HG02759 (cell line): ENCODE results near the gene LRIT2.

ENCODE experiments used
- ATAC-seq: cut with Tn5 transposase; IDR thresholded peaks from one replicate; pipeline ENCODE4 v1.9.1; 2021; ENCODE audit warnings: mild to moderate bottlenecking, moderate library complexity; ENCODE audit not compliant: unreplicated experiment

Gene LRIT2, protein sequence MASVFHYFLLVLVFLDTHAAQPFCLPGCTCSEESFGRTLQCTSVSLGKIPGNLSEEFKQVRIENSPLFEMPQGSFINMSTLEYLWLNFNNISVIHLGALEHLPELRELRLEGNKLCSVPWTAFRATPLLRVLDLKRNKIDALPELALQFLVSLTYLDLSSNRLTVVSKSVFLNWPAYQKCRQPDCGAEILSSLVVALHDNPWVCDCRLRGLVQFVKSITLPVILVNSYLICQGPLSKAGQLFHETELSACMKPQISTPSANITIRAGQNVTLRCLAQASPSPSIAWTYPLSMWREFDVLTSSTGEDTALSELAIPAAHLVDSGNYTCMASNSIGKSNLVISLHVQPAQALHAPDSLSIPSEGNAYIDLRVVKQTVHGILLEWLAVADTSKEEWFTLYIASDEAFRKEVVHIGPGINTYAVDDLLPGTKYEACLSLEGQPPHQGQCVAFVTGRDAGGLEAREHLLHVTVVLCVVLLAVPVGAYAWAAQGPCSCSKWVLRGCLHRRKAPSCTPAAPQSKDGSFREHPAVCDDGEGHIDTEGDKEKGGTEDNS

GRCh38 chr10:84225427-84226173, at the start of gene LRIT2:
Gene LRIT2 (minus strand): TSS chr10:84225544. CDS start chr10:84225520, 24 bp downstream.
- ATAC-seq = no peak

DNA sequence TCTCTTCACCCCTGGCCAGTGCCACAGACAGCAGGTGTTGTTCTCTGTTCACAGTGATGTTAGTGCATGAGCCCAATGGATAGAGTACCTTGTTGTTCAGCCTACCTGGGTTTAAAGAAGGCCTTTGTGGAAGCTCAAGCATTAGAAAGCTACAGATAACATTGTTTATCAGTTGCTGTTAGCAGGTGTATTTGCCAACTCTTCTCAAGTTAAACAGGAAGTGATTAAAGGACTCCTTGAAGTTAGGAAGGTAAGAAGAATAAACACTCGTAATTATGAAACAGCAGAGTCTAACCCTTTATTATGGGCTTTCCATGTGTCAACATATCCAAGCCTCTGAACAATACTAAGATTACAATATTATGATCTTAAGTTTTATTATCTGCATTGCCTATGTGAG, 45.4 kb upstream of the LRIT2 start:
- ATAC-seq = no peak

GRCh38 chr10:84269773-84270172, 44.4 kb upstream of the LRIT2 start:
- no peak for ATAC-seq

DNA sequence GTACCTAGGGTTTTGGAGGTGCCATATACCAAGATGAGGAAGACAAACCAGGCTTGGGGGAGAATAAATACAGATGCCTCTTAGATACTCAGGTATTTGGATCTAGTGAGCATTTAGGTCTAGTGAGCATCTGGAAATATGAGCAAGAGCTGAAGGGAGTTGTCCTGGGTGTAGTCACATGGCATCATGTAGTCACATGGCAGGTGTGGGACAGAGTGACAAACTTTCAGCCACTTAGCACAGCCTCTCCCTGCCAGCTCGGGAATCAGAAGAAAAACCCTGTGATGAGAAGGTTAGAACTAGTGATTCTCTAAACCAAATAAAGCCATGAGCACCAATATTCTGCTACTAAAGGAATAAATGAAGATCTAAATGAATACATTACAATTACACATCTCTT, 43.8 kb upstream of the LRIT2 start:
- no peak for ATAC-seq

- peak; percentile 43 for ATAC-seq
Measured at GRCh38 chr10:84267503-84268126, 42.3 kb upstream of the LRIT2 start.

DNA sequence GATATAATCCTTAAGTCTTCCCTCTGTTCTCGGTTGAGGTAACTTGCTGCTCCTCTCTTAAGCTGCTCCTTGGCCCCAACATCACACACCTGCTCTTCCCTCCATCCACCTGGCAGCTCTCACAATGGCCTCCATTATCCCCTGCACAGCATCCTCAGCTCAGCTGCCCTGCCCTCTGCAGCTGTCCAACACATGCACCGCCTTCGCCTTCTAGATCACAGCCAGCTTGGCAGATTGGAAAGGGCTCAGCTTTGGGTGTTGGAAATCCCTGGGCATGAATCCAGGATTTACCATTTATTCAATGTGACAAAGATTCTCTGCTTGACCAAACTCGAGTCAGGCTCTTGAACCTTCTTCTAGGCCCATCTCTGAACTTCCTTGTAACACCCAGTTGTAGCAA, 40.1 kb upstream of the LRIT2 start:
- no peak for ATAC-seq

DNA sequence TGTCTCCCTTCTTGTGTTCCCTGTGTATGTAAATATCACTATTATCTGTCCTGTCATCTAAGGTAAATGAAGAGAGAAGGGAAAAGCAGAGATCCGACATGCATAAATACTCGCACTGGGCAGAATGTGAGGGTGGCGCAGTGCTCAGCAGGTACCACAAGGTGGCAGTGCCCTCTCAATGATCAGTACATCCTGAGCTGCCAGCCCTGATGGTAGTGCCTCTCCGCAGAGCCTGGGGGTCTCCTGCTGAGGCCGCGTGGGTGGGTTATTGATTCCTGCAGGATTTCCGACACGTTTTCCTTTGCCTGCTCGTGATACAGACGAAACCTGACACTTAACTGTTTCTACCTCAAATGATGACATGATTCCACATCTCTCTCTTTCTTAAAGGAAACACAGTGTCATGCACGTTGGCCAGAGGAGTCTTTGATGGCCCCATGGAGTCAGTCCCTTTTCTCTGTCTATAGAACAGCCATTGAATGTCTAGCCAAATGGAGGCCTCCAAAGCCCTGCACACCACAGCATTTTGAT, 39.3 kb upstream of the LRIT2 start:
- peak; percentile 95 for ATAC-seq

DNA sequence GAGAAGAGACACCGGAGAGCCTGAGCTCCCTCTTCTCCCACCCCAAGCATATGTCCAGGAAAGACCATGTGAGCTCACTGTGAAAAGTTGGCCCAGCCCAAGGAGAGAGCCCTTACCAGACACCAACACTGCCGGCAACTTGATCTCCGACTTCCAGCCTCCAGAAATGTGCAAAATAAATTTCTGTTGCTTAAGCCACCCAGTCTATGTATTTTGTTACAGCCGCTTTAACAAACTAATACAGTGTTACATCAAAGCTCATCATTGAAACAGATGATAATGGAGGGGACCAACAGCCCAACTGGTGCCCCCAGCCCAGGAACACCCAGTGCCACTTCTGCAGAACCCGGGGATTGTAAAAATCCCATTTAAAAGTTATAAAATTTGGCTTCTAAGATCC, 38.4 kb upstream of the LRIT2 start:
- ATAC-seq = no peak

DNA sequence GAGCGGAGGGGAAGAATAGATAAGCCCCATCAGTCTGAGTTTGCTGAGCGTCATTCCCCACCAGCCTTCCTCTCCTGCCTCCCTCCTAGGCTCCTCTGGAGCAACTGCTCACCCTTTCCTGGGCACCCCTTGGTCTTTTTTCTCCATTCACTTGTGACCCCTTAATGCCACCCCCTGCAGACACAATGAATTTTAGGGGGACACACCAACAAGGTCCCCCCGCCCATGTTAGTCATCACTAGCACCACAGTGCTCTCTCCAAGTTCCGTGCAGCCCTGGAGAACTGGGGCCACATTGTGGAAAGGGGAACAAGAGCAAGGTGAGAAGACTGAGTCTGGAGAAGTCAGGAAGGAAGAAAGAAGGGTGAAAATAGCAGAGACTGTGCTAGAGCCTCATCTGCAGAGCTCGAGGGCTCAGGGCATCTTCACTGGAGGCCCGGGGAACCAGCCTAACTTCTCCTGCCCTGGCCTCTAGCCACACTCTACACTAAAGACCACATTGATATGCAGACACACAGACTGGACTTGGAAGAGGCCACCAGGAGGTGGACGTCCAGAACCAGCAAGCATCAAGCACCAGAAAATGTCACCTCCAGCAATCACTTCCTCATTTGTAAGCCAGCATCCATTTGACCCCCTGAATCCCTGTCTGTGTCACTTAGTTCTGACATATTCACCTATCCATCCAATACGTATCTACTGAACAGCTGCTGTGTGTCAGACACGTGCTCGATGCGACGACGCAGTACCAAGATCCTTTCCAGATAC, 37.0 kb upstream of the LRIT2 start:
- no peak for ATAC-seq

GRCh38 chr10:84261236-84261915, 36.0 kb upstream of the LRIT2 start:
- ATAC-seq = no peak

DNA sequence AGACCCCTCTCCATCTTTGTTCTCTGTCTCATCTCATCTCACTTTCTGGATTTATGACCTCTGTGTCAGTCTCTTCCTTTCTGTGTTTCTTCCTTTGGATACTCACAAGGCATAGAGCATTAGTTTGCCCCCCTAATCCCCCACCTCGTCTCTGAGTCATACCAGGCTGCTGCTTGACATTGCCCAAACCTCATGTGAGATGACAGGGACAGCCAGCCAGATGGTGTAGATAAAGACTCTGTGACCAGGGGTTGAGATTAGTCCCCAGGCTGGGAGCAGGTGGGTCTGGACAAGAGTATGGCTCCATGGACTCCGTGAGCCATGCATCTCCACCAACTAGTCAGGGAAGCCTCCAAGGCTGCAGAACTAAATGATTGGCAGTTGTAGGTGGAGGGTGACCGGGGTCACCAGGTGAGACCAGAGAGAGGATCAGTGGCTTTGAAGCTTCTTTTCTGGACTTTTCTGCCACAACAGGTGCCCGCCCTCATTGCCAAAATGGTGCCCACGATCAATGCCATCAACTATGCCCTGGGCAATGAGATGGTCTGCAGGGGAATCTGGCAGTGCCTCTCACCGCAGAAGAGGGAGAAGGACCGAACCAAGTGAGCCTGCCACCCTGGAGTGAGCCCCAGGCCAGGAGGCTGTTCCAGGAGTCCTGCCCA, 32.8 kb upstream of the LRIT2 start:
- no peak for ATAC-seq

GRCh38 chr10:84257343-84258020, 32.1 kb upstream of the LRIT2 start:
- ATAC-seq = no peak

DNA sequence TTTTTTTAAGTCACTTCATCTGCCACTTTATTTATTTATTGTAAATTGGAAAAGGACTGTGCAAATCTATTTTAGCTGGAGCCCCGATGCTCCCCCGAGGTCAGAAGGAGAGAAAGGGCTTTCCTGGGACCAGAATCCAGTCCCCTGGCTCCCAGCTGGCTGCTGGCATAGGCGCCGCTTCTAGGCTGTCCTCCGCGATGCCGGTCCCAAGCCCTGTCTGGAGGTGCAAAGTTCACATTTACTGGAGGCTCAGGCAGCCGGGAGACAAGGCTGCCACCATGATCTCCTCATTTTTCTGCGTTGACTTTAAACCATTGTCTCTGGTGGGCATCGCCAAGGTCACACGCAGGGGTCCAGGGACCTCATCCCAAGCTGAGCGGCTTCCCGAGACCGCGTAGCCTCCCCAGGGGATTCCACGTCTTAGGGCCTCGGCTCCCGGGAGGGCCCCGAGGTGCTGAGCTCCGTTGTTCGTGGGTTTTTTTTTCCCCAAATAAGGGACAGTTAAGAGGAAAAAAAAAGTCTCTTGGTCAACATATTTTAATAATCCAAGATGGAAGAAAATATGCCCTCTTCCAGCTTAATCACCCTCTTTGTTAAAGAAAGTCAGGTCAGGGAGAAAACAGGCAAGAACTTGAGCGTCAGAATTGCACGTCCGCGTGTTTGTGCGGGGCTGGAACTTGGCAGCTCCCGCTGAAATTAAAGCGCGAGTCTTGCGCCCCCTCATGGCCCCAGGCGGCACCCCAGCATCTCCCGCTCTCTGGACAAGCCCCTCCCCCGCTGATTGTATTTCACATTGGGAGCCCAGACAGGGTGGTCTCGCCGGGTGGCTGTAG, 31.4 kb upstream of the LRIT2 start:
- peak; percentile 78 for ATAC-seq

DNA sequence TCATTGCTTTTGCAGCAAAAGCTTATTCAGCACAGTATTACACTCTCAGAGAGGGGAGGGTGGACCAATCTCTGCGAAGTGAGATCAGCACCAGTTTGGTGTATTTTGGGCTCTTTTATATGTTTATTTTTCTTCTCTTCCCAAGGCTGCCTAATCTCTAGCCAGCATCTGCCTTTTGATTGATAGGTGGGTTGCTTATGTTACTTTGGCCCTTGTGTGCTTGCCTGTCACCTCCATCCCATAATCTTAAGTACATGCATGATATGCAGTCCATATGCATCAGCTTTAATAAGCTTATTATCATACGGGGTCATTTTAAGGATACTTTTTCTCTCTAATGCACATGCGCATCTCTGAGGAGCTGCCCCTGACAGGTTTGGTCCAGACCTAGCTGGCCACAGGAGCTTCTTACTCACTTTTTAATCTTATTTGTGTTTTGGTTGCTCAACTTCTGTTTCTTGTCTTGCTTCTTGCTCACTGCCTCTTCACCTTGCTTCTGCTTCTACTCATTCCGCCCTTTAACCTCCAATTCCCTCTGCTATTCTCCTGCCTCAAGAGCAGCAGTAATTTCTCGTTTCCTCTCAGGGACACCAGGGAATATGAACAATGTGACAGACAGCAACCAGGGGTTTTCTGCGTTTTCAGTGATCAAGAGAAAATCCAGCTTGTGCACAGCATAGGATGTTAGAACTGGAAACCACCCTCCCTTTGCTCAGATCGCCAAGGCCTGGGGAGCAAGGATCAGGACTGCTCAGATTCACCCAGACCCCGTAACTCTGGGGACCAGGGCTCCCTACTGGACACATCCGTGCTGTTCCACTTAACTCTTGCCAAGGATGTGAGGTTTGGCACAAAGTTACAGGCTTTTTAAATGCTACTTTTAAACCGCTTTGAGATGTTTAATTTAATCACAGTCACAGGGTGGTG, 29.5 kb upstream of the LRIT2 start:
- no peak for ATAC-seq

DNA sequence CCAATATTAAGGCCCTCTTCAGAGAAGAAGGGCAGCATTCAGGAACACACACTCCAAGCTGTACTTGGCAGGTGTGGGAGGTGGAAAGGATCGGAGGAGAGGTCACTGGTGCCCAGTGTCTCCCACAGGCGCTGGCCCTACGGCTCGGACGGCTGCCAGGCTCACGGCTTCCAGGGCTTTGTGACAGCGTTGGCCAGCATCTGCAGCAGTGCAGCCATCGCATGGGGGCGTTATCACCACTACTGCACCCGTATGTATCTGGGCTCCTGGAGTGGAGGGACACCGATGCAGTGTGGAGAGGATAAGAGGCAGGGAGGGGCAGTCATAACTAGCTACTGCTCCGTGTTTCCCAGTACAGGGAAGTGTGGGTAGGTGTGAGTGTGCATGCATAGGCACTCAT, 23.4 kb upstream of the LRIT2 start:
- ATAC-seq = no peak

DNA sequence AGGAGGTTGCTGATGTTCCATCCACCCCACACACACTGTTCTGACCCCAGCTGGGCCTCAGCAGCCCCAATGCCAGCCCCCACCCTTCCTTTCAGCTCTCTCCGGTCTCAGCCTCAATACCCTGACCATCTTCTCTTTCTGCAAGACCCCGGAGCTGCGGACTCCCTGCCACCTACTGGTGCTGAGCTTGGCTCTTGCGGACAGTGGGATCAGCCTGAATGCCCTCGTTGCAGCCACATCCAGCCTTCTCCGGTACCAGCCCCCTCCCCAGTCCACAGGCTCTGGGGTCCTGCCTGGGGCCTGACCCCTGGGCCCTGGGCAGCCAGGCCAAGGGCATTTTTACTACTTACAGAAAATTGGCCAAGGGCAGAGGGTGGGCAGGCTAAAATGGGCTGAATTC, 22.2 kb upstream of the LRIT2 start:
- ATAC-seq = no peak
